OCI-LY3 (cell line): Measurements from ENCODE around the gene RPL15.
A peak's percentile ranks its signal among the peaks of the same experiment; 100 is the strongest.
"Not testable (repeated sequence)": the region's sequence is repeated elsewhere in the genome, so short reads cannot be mapped to it uniquely, and the experiment has no call there.

Experiments
- H2AFZ ChIP-seq: fragments of 200-600, 300-600 bp; shearing (Covaris generic); 2 replicates; pipeline ENCODE4 v1.6.0; 2014; ENCODE audit warnings: antibody characterized with exemption, low read depth, low read length
- H3K27ac ChIP-seq: fragments of 200-600, 300-600 bp; sonication (generic); 2 replicates; pipeline ENCODE4 v1.5.1; 2014; ENCODE audit warnings: mild to moderate bottlenecking, low read length, moderate library complexity, mixed read lengths
- H3K27me3 ChIP-seq: fragments of 200-600, 300-600 bp; sonication (generic); 2 replicates; pipeline ENCODE4 v1.6.1; 2014; ENCODE audit warnings: low read depth, low read length, mixed read lengths
- H3K36me3 ChIP-seq: fragments of 200-600, 300-600 bp; sonication (generic); replicated peaks from 2 replicates; pipeline ENCODE3; 2014; ENCODE audit warnings: low read depth, low read length, mixed read lengths
- H3K4me1 ChIP-seq: fragments of 300-600, 200-600 bp; sonication (generic); 2 replicates; pipeline ENCODE4 v1.6.1; 2014; ENCODE audit warnings: low read length, mixed read lengths
- H3K4me2 ChIP-seq: fragments of 200-600, 300-600 bp; sonication (generic); 2 replicates; pipeline ENCODE4 v1.6.1; 2014; ENCODE audit warnings: low read length, mixed read lengths
- H3K4me3 ChIP-seq: fragments of 300-600, 200-600 bp; sonication (generic); 2 replicates; pipeline ENCODE4 v1.5.1; 2014; ENCODE audit warnings: antibody characterized with exemption, mild to moderate bottlenecking, low read length, moderate library complexity
- H3K79me2 ChIP-seq: fragments of 300-600, 200-600 bp; shearing (Covaris generic); 2 replicates; pipeline ENCODE4 v1.6.1; 2014; ENCODE audit warnings: mild to moderate bottlenecking, low read length, mixed read lengths
- H3K9ac ChIP-seq: fragments of 300-600, 200-600 bp; shearing (Covaris generic); 2 replicates; pipeline ENCODE4 v1.6.0; 2014; ENCODE audit warnings: mild to moderate bottlenecking, low read length, moderate library complexity
- H3K9me3 ChIP-seq: fragments of 200-600, 300-600 bp; shearing (Covaris generic); 2 replicates; pipeline ENCODE4 v1.6.1; 2014; ENCODE audit warnings: low read length, mixed read lengths; ENCODE audit not compliant: insufficient read depth
- H4K20me1 ChIP-seq: fragments of 200-600, 300-600 bp; sonication (generic); 2 replicates; pipeline ENCODE4 v1.6.1; 2016; ENCODE audit warnings: low read length, mixed read lengths; ENCODE audit not compliant: insufficient read depth
- CTCF ChIP-seq: fragments of 200-600, 300-600 bp; sonication (generic); IDR thresholded peaks from 2 replicates; pipeline ENCODE4 v1.5.1; 2014; ENCODE audit warnings: antibody characterized with exemption, low read length, low read depth
- EZH2phosphoT487 ChIP-seq: fragments of 200-600 bp; shearing (Covaris generic); IDR thresholded peaks from 2 replicates; pipeline ENCODE4 v1.6.1; 2018; ENCODE audit warnings: antibody characterized with exemption, mixed run types, low read depth

The RPL15 gene

GRCh38 chr3:23916886-23917678 is at the start of gene RPL15, which contains the start of gene NKIRAS1:
RPL15 (plus strand) TSS chr3:23917132; CDS start chr3:23917860, 728 bp downstream.
NKIRAS1 (minus strand) TSS chr3:23916990; CDS start chr3:23910904, 6,086 bp downstream.
- H3K27ac ChIP-seq = peak within 1 kb of the TSS; percentile 77
- peaks cover 41% of the 10 kb centered on the region for H3K79me2 ChIP-seq
- TF ChIP-seq EZH2phosphoT487 (no peak), CTCF (no peak)
- peaks cover 35% of the 10 kb centered on the region for H4K20me1 ChIP-seq
- H3K4me1 ChIP-seq = peaks cover 26% of the 10 kb centered on the region
- H3K9me3 ChIP-seq = no peaks in the 10 kb centered on the region
- peak within 1 kb of the TSS; percentile 92 for H3K9ac ChIP-seq
- H2AFZ ChIP-seq = peak within 1 kb of the TSS; percentile 72
- H3K4me2 ChIP-seq = peak within 1 kb of the TSS; percentile 92
- H3K4me3 ChIP-seq = peak within 1 kb of the TSS; percentile 88
- no peaks in the 10 kb centered on the region for H3K27me3 ChIP-seq
- H3K36me3 ChIP-seq = peaks cover 39% of the 10 kb centered on the region

GRCh38 chr3:23867400-23867799 is 49.5 kb upstream of the RPL15 start:
- Histone ChIP-seq H3K79me2 (peaks cover 25% of the 10 kb centered on the region), H3K27ac (no peak overlapping the region), H4K20me1 (peaks cover 38% of the 10 kb centered on the region)

GRCh38 chr3:23867838-23868237 is 49.1 kb upstream of the RPL15 start:
- TF ChIP-seq EZH2phosphoT487 = no peak
- TF ChIP-seq CTCF = no peak
- no peak overlapping the region for H3K27ac ChIP-seq
- H4K20me1 ChIP-seq = peaks cover 35% of the 10 kb centered on the region
- H3K27me3 ChIP-seq = no peaks in the 10 kb centered on the region
- no peak overlapping the region for H3K4me2 ChIP-seq
- peaks cover 3% of the 10 kb centered on the region for H3K36me3 ChIP-seq
- peaks cover 11% of the 10 kb centered on the region for H3K4me1 ChIP-seq
- H3K9me3 ChIP-seq = no peaks in the 10 kb centered on the region
- H3K4me3 ChIP-seq = no peak overlapping the region
- no peak overlapping the region for H3K9ac ChIP-seq
- peaks cover 25% of the 10 kb centered on the region for H3K79me2 ChIP-seq
- no peak overlapping the region for H2AFZ ChIP-seq

More at GRCh38 chr3:23867400-23867799, 49.5 kb upstream of the RPL15 start:
- Histone ChIP-seq H3K4me2 (no peak overlapping the region), H3K36me3 (peaks cover 3% of the 10 kb centered on the region), H2AFZ (no peak overlapping the region), H3K9ac (no peak overlapping the region), H3K4me1 (peaks cover 11% of the 10 kb centered on the region), H3K27me3 (no peaks in the 10 kb centered on the region), H3K9me3 (no peaks in the 10 kb centered on the region), H3K4me3 (no peak overlapping the region)
- no peak for TF ChIP-seq EZH2phosphoT487
- TF ChIP-seq CTCF = peak; percentile 68

- Histone ChIP-seq H3K36me3 (no peaks in the 10 kb centered on the region), H3K4me2 (no peak overlapping the region), H3K4me1 (peaks cover 11% of the 10 kb centered on the region), H3K9ac (no peak overlapping the region), H3K27ac (no peak overlapping the region), H3K79me2 (peaks cover 32% of the 10 kb centered on the region), H2AFZ (no peak overlapping the region), H3K4me3 (no peak overlapping the region), H3K27me3 (no peaks in the 10 kb centered on the region), H3K9me3 (no peaks in the 10 kb centered on the region), H4K20me1 (peaks cover 47% of the 10 kb centered on the region)
- TF ChIP-seq EZH2phosphoT487 = no peak
- TF ChIP-seq CTCF = no peak
Measured at GRCh38 chr3:23869977-23870662, 46.8 kb upstream of the RPL15 start.

GRCh38 chr3:23870663-23871043 is 46.3 kb upstream of the RPL15 start:
- peaks cover 45% of the 10 kb centered on the region for H4K20me1 ChIP-seq
- not testable (repeated sequence) for H3K27me3 ChIP-seq, H3K9ac ChIP-seq, H3K9me3 ChIP-seq, H2AFZ ChIP-seq, H3K27ac ChIP-seq, H3K36me3 ChIP-seq, H3K4me1 ChIP-seq, H3K4me3 ChIP-seq, H3K4me2 ChIP-seq
- peaks cover 32% of the 10 kb centered on the region for H3K79me2 ChIP-seq

GRCh38 chr3:23871361-23871760 is 45.6 kb upstream of the RPL15 start:
- H3K27me3 ChIP-seq, H3K4me3 ChIP-seq, H3K9me3 ChIP-seq, H2AFZ ChIP-seq, H3K36me3 ChIP-seq, H3K27ac ChIP-seq, H3K4me1 ChIP-seq, H3K4me2 ChIP-seq, H3K9ac ChIP-seq: not testable (repeated sequence)
- Histone ChIP-seq H3K79me2 (peaks cover 33% of the 10 kb centered on the region), H4K20me1 (peaks cover 43% of the 10 kb centered on the region)
